GM20431 (cell line): ENCODE data around the gene CHST15.

ENCODE experiments used
- in situ Hi-C: fragments of 300-500 bp; cut with MseI, MboI; formaldehyde crosslinking; loops from one replicate; pipeline ENCODE4 v1.15.0; 2020; ENCODE audit warnings: low sequenced_read_pairs; ENCODE audit not compliant: unreplicated experiment

The CHST15 gene

DNA sequence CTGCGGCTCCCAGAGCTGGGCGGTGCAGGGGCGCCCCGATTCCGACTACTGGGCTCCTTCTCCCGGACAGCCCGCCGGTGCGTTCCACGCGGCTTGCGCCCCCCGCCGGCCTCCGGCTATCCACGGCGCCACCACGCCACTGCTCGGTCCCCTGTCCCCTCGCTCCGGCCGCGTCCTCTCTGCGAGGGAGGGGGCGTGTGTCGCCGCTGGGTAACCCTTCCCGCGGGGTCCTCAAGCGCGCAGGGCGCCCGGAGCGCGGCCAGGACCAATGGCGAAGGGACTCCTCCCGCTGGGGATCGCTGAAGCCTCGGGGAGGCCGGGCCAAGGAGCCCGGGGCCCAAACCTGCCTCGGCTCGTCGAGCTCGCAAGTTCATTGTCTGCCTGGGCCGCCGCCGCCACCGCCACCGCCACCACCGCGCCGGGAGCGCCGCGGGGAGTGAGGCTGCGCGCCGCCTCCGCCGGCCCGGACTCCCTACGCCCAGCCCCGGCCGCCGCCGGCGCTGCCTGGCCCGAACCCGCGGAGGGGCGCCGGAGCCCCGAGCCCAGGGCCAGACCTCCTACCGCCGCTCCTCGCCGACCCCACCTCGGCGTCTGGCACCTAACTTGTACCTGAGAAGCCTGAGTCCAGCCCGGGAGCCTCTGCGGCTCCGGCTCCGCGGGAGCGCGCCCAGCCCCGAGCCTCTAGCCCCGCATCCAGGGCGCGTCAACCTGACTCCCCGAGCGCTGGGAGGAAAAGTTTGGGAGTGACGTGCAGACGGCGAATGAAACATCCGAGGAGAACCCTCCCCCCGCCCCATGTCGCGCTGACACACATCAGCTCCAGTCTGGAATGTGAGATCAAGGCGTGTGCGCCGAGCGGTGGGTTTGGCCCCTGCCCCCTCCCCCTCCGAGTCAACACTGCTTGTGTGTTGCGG, at the start of gene CHST15:
CHST15 (minus strand) TSS at position 739 of the 914 bp plus-strand sequence. CDS start 47,386 bp downstream, outside the sequence.
- in situ Hi-C loops: no loop called here

- in situ Hi-C loops: no loop called here
Measured at GRCh38 chr10:124142960-124143359, 49.6 kb upstream of the CHST15 start.

DNA sequence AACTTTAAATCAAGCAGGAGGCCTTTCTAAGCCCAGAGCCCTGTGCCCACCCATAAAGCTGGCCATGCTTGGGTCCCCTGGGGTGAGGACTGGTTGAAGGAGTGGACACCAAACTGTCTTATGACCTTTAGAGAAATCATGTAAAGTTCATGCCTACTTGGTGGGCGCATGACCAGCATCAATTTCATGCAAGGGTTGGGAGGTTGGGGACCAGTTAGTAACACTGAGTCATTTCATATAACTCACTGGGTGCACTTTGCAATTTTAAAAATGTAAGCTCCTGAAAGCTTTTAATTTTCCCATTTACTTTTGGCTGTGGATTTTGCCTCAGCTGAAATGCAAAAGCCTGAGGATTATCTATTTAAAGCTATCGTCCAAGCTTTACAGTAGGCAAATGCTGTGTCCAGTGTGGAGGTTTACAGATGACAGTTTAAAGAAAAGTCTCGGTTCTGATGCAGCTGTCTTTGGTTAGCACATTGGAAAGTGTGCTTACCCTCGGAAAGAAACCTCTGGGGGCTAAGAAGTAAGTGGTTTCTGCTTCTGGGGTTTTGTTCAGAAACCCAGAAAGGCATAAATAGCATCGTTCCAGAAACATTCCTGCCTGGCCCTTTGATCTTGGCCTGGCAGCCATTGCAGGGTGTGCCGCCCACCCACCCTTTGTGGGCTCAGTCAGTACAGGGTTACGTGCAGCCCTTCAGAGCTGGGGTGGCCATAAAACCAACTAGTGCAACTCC, 48.8 kb upstream of the CHST15 start:
- in situ Hi-C loops: no loop called here

GRCh38 chr10:124138883-124139348, 45.5 kb upstream of the CHST15 start:
- in situ Hi-C loops: no loop called here

- in situ Hi-C loops: no loop called here
Measured at GRCh38 chr10:124138195-124138882, 44.9 kb upstream of the CHST15 start.

DNA sequence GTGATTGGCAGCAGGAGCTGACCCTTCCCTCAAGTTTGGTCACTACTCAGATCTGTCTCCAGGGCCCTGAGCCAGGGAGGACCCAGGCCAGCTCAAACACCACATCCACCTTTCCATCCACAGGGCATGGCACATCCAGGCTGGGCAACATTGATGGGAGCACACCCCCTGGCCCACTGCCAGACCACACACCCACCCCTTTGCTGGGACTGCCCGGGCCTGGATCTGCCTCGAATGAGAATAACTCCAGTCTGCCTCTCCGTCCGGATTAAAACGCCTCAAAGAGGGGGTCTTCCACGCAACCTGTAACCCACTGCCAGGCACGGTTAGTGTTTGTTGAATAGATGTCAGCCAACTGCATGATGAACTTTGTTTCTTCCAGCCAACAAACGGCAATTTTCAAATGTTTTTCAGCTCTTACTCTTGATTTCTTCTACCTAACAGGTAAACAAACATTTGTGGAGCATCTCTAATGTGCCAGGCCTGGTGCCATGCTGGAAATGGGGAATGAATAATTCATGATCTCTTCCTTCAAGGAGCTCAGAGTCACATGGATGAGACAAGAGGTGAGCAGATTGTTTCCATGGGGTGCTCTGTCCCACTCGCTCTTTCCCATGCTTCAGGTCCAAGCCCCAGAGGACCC, 41.0 kb upstream of the CHST15 start:
- in situ Hi-C loops: no loop called here

- in situ Hi-C loops: no loop called here
Measured at GRCh38 chr10:124132876-124133275, 39.5 kb upstream of the CHST15 start.

GRCh38 chr10:124132306-124132705, 38.9 kb upstream of the CHST15 start:
- in situ Hi-C loops: no loop called here

- in situ Hi-C loops: no loop called here
Measured at GRCh38 chr10:124131172-124131571, 37.8 kb upstream of the CHST15 start.

- in situ Hi-C loops: no loop called here
Measured at GRCh38 chr10:124130198-124130900, 37.0 kb upstream of the CHST15 start.

GRCh38 chr10:124129471-124129870, 36.1 kb upstream of the CHST15 start:
- in situ Hi-C loops: no loop called here

DNA sequence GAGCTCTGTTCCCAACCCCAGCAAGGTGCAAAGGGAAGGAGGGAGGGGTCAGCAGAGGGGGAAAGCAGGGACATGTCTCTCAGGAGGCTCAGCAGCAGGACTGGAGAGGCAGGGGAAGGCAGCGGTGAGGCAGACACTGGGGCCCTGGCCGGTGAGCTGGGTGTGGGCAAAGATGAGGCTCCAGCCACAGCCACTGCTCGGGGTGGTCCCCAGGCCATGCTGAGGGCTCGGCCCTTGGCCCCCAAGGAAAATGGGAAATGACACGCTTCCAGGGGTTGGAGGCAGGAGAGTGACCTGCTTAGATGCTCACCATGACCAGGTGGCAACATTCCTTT, 35.4 kb upstream of the CHST15 start:
- in situ Hi-C loops: no loop called here

DNA sequence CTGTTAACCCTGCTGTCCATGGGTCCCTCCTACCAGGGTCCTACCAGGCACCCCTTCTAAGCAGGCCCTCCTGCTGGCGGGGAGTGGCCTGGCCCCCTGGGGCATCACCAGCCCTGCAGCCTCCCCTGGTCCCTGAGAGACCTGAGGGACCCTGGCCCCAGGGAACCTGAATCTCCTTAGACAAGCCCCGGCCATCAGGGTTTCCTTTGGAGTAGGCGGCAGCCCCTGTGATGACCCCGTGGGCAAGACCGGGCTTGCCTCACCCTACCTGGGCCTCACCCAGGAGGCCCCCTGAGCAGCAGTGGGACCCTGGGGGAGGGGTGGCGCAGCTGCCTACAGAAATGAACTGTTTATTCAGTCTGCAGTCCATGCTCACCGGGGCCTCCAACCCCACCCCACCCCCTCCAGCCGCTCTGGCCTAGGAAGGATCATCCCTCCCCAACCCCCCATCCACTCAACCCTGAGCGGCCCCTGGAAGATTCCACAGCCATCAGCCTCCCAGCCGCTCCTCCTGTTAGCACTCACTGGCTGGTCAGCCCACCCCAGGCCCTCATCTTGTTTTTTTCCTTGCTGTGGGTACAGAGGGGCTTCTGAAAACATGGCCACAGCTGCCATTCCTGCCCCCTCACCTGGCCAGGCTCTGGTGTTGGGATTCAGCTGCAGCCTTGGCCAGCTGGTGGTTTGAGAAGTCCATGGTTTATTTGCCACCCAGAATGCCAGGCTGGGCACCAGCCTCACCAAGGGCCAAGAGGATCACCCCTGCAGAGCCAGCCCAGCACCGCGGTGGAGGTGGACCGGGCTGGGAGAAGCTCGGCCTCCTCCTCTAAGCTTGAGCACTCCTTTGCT, 34.8 kb upstream of the CHST15 start:
- in situ Hi-C loops: no loop called here

DNA sequence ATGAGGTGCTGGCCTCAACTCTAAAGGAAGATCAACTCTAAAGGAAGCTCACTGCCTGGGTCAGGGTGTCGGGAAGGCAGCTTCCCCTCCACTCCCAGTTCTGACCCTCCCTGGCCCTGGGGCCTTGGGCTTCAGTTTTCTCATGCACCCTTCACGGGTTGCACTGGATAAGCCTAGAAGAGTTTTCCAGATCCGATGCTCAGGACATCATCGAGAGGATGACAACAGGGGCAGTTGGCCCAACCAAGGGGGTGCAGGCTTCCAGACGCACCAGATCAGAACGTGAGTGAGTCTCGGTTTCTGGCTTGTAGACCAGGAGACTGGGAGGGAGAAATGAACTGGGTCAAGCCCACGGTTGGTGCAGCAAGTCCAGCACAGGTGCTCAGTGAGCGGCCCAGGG, 34.2 kb upstream of the CHST15 start:
- in situ Hi-C loops: no loop called here

DNA sequence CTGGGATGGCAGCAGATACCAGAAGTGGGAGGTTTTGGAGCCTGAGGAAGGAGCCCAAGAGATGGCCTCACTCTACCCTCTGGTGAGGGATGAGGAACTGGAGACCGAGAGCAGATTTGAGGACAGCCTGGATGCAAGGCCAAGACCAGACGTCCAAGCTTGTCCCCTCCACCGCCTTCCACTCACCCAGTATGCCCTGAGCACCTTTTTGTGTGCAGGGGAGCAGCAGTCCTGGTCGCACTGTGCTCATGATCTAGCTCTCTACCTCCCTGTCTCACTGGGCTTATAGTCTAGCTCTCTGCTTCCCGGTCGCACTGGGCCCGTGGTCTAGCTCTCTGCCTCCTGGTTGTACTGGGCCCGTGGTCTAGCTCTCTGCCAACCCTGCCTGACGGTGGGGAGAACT, 33.6 kb upstream of the CHST15 start:
- in situ Hi-C loops: no loop called here

GRCh38 chr10:124126145-124126982, 33.0 kb upstream of the CHST15 start:
- in situ Hi-C loops: no loop called here

DNA sequence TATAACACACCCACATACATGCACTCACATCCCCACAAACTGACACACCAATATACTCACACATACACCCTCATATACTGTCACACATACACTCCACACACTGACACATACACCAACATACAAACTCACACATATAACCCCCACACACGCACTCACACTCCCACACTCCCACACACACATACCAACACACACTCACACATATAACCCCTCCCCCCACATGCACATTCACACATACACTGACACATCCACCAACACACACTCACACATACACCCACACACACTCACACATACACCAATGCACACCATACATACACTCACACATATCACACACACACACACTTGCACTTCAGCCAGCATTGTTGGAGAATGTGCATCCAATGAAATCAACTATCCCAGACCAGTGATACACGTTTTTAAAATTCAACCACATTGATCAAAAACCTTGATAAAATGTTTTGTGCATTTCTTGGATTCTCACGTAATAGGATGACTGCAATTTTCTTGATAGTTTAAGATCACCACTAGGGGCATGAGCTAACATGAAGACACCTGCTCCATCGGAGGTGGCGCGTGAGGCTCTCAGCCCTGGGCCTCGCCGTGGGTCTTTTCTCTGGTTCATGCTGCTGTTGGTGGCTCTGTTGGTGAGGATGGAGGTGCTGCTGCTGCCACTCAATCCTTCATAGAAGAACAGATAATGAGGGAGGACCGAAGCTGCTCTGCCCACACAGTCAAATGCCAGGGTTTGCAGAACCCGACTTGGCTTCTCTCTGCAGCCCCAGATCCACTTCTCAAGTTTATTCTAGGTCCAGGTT, 32.1 kb upstream of the CHST15 start:
- in situ Hi-C loops: no loop called here
